CD14-positive monocyte (primary cell): ENCODE results near the gene ACACA. TPM values are rescaled to one million over a fixed set of nuclear protein-coding genes. Genes with fewer than 3 reads are reported as not detected.

ENCODE experiments used
- DNase-seq, 3 donors: peaks; one replicate each; pipeline ENCODE4 v3.0.0-alpha.2; 2011 to 2022
- H2AFZ ChIP-seq: 2 replicates; pipeline ENCODE4 v1.6.0; 2012; ENCODE audit warnings: mild to moderate bottlenecking, low read depth, low read length, inconsistent platforms; ENCODE audit not compliant: insufficient read depth, poor library complexity, severe bottlenecking
- H3K27ac ChIP-seq, 2 donors: 1 replicate in 1 of 2; 2 replicates in 1 of 2; pipeline ENCODE4 v1.5.1; 2012 to 2013; ENCODE audit warnings: low read length in 2 of 2, control low read depth in 1 of 2, inconsistent platforms in 1 of 2, low read depth in 1 of 2, mild to moderate bottlenecking in 1 of 2
- H3K27me3 ChIP-seq, 2 donors: one replicate each; pipeline versions ENCODE4 v1.6.0 to v1.6.1; 2011 to 2013; ENCODE audit warnings: low read length in 2 of 2; ENCODE audit not compliant: control insufficient read depth in 2 of 2, insufficient read depth in 2 of 2
- H3K36me3 ChIP-seq, 2 donors: replicated peaks in 1 of 2; 1 replicate in 1 of 2; 2 replicates in 1 of 2; pipeline versions ENCODE4 v1.5.1 to v1.6.1; 2012 to 2013; ENCODE audit warnings: low read length in 2 of 2, control low read depth in 1 of 2, inconsistent platforms in 1 of 2, mild to moderate bottlenecking in 1 of 2; ENCODE audit not compliant: insufficient read depth in 2 of 2, control insufficient read depth in 1 of 2
- H3K4me1 ChIP-seq, 2 donors: 1 replicate in 1 of 2; 2 replicates in 1 of 2; pipeline versions ENCODE4 v1.5.1 to v1.6.1; 2012 to 2013; ENCODE audit warnings: low read length in 2 of 2, control low read depth in 1 of 2, inconsistent platforms in 1 of 2, mild to moderate bottlenecking in 1 of 2, moderate library complexity in 1 of 2; ENCODE audit not compliant: insufficient read depth in 2 of 2, control insufficient read depth in 1 of 2
- H3K4me2 ChIP-seq: replicated peaks from 2 replicates; pipeline ENCODE3; 2012; ENCODE audit warnings: low read length, moderate library complexity, mild to moderate bottlenecking; ENCODE audit not compliant: poor library complexity, severe bottlenecking; ENCODE audit errors: extremely low read depth
- H3K4me3 ChIP-seq, 3 experiments: fragments of 200-600 bp in 1 of 3; sonication (generic) in 1 of 3; replicated peaks in 1 of 3; 1 replicate in 2 of 3; 2 replicates in 1 of 3; pipeline ENCODE4 v1.5.1; 2011 to 2013; ENCODE audit warnings: low read length in 3 of 3, mild to moderate bottlenecking in 3 of 3, control low read depth in 2 of 3, low read depth in 2 of 3, inconsistent platforms in 1 of 3, moderate library complexity in 1 of 3
- H3K79me2 ChIP-seq: 2 replicates; pipeline ENCODE4 v1.6.0; 2012; ENCODE audit warnings: mild to moderate bottlenecking, control low read depth, inconsistent platforms, low read length, moderate library complexity; ENCODE audit not compliant: insufficient read depth
- H3K9ac ChIP-seq: 2 replicates; pipeline ENCODE4 v1.6.0; 2017; ENCODE audit warnings: low read length, mild to moderate bottlenecking; ENCODE audit not compliant: insufficient read depth, poor library complexity, severe bottlenecking
- H3K9me3 ChIP-seq, 2 donors: replicated peaks in 1 of 2; 1 replicate in 1 of 2; 2 replicates in 1 of 2; pipeline versions ENCODE4 v1.5.1 to v1.6.1; 2012 to 2013; ENCODE audit warnings: low read length in 2 of 2, control low read depth in 1 of 2; ENCODE audit not compliant: control insufficient read depth in 1 of 2, insufficient read depth in 1 of 2
- H4K20me1 ChIP-seq: 2 replicates; pipeline ENCODE4 v1.6.0; 2012; ENCODE audit warnings: mild to moderate bottlenecking, low read length, control low read depth, moderate library complexity; ENCODE audit not compliant: insufficient read depth
- H3K27ac Mint-ChIP-seq, 7 donors: one replicate each; pipeline ENCODE4 v1.8.0; 2020; ENCODE audit warnings: mild to moderate bottlenecking in 7 of 7, mixed read lengths in 7 of 7, moderate library complexity in 6 of 7, inconsistent platforms in 2 of 7
- H3K27me3 Mint-ChIP-seq, 3 donors: one replicate each; pipeline ENCODE4 v1.8.0; 2021 to 2022; ENCODE audit warnings: low read depth in 3 of 3, mild to moderate bottlenecking in 3 of 3, mixed read lengths in 3 of 3, moderate library complexity in 3 of 3, inconsistent platforms in 1 of 3
- H3K36me3 Mint-ChIP-seq, 2 donors: one replicate each; pipeline ENCODE4 v1.8.0; 2020; ENCODE audit warnings: mixed read lengths in 2 of 2, inconsistent platforms in 1 of 2, mild to moderate bottlenecking in 1 of 2
- H3K4me1 Mint-ChIP-seq: one replicate; pipeline ENCODE4 v1.8.0; 2020; ENCODE audit warnings: mild to moderate bottlenecking, mixed read lengths
- H3K4me3 Mint-ChIP-seq, 2 donors: one replicate each; pipeline ENCODE4 v1.8.0; 2020; ENCODE audit warnings: mild to moderate bottlenecking in 2 of 2, mixed read lengths in 2 of 2, moderate library complexity in 1 of 2
- H3K9me3 Mint-ChIP-seq, 7 donors: one replicate each; pipeline ENCODE4 v1.8.0; 2020 to 2022; ENCODE audit warnings: mixed read lengths in 7 of 7, mild to moderate bottlenecking in 6 of 7, moderate library complexity in 6 of 7, inconsistent platforms in 2 of 7
- CTCF ChIP-seq: fragments of 200-600 bp; IDR thresholded peaks from one replicate; pipeline ENCODE4 v1.8.0; 2022; ENCODE audit warnings: antibody characterized with exemption, mild to moderate bottlenecking
- WGBS: methylation state at CpG from one replicate; pipeline ENCODE4 v1.1.5; 2013; ENCODE audit warnings: missing lambda C conversion rate; ENCODE audit not compliant: insufficient coverage; 5-methylcytosine and 5-hydroxymethylcytosine counted together
- intact Hi-C, 2 donors: fragments of 100-400 bp; cut with micrococcal nuclease; formaldehyde crosslinking; loops; one replicate each; pipeline versions ENCODE4 v1.15.0 to v1.15.1; 2023
- polyA plus RNA-seq, 3 donors: library from polyadenylated mRNA; depleted of rRNA in 1 of 3; unstranded in 2 of 3; stranded (reverse) in 1 of 3; fragments of 300-500 nt in 2 of 3; fragments of >200 nt in 1 of 3; fragmentation: Illumina TruSeq in 2 of 3; gene quantifications; 1 replicate in 2 of 3; 2 replicates in 1 of 3; pipeline ENCODE4 v1.2.3, GENCODE V29; 2012 to 2021

ACACA gene
- polyA plus RNA-seq, 3 donors, result 3.5 to 4.6 (median 3.8) TPM

- peak overlapping the region in 1 of 7 donors; percentile 47 for H3K27ac Mint-ChIP-seq
- intact Hi-C loops, result no loop called here
Observed at GRCh38 chr17:37096071-37096470, 310.6 kb downstream of the ACACA start.

GRCh38 chr17:37094391-37094790 is 312.2 kb downstream of the ACACA start:
- Histone ChIP-seq H3K27ac (no peak overlapping the region), H3K36me3 (peaks cover 14 to 36% of the 10 kb centered on the region in 2 donors), H3K27me3 (no peaks in the 10 kb centered on the region), H3K9me3 (no peaks in the 10 kb centered on the region), H3K79me2 (no peaks in the 10 kb centered on the region), H2AFZ (no peak overlapping the region), H3K4me2 (no peak overlapping the region), H3K4me1 (peaks cover 14 to 17% of the 10 kb centered on the region in 2 donors), H4K20me1 (no peaks in the 10 kb centered on the region), H3K9ac (no peak overlapping the region), H3K4me3 (no peak overlapping the region)
- H3K4me3 Mint-ChIP-seq, result no peak overlapping the region
- DNase-seq, result no peak
- peaks cover 22% of the 10 kb centered on the region for H3K4me1 Mint-ChIP-seq
- H3K27ac Mint-ChIP-seq, result peak overlapping the region in 1 of 7 donors; percentile 20
- no peaks in the 10 kb centered on the region for H3K9me3 Mint-ChIP-seq
- no peak for TF ChIP-seq CTCF
- peaks cover 0 to 5% (median 2%) of the 10 kb centered on the region in 3 donors for H3K27me3 Mint-ChIP-seq
- 97% methylated on average over 3 of the region's 4 CpGs for WGBS
- H3K36me3 Mint-ChIP-seq, result peaks cover 37 to 41% of the 10 kb centered on the region in 2 donors
- intact Hi-C loops, result no loop called here

More at GRCh38 chr17:37096071-37096470, 310.6 kb downstream of the ACACA start:
- H3K36me3 ChIP-seq, result peaks cover 14 to 36% of the 10 kb centered on the region in 2 donors
- 95% methylated on average over 2 of the region's 2 CpGs for WGBS
- H3K27me3 ChIP-seq, result no peaks in the 10 kb centered on the region
- H3K4me3 ChIP-seq, result no peak overlapping the region
- DNase-seq, result no peak
- no peaks in the 10 kb centered on the region for H3K9me3 Mint-ChIP-seq
- no peaks in the 10 kb centered on the region for H3K9me3 ChIP-seq
- no peak for TF ChIP-seq CTCF
- no peak overlapping the region for H2AFZ ChIP-seq
- H3K36me3 Mint-ChIP-seq, result peaks cover 37 to 41% of the 10 kb centered on the region in 2 donors
- H3K27me3 Mint-ChIP-seq, result peaks cover 0 to 5% (median 2%) of the 10 kb centered on the region in 3 donors
- H3K4me2 ChIP-seq, result no peak overlapping the region
- H3K9ac ChIP-seq, result no peak overlapping the region
- H4K20me1 ChIP-seq, result no peaks in the 10 kb centered on the region
- no peak overlapping the region for H3K27ac ChIP-seq
- H3K79me2 ChIP-seq, result no peaks in the 10 kb centered on the region
- peaks cover 20% of the 10 kb centered on the region for H3K4me1 Mint-ChIP-seq
- no peak overlapping the region for H3K4me3 Mint-ChIP-seq
- peaks cover 15 to 18% of the 10 kb centered on the region in 2 donors for H3K4me1 ChIP-seq
